Keratinocyte (primary cell): ENCODE data around the gene RUSC2. TPM values are rescaled to one million over a fixed set of nuclear protein-coding genes. Genes with fewer than 3 reads are reported as not detected.
A peak's percentile ranks its signal among the peaks of the same experiment; 100 is the strongest.
"Not testable (repeated sequence)": the region's sequence is repeated elsewhere in the genome, so short reads cannot be mapped to it uniquely, and the experiment has no call there.

ENCODE experiments used
- DNase-seq: peaks from one replicate; pipeline ENCODE4 v3.0.0-alpha.2; 2011; ENCODE audit warnings: low read depth, missing footprints, low spot score
- FAIRE-seq: peaks from 2 replicates; lab custom pipeline; 2011; peaks lifted over from hg19 to GRCh38; lab: Jason Lieb, UNC
- H2AFZ ChIP-seq: 2 replicates; pipeline ENCODE4 v1.6.0; 2012; ENCODE audit warnings: low read length, control low read depth, inconsistent platforms; ENCODE audit not compliant: control insufficient read depth
- H3K27ac ChIP-seq: 2 replicates; pipeline ENCODE4 v1.5.1; 2011; ENCODE audit warnings: low read length; ENCODE audit not compliant: control insufficient read depth, insufficient read depth
- H3K27me3 ChIP-seq: 3 replicates; pipeline ENCODE4 v1.6.0; 2011; ENCODE audit warnings: low read length; ENCODE audit not compliant: control insufficient read depth, insufficient read depth; ENCODE audit errors: extremely low read depth
- H3K36me3 ChIP-seq, 2 experiments: 2 replicates in 1 of 2; 3 replicates in 1 of 2; pipeline ENCODE4 v1.5.1; 2011; ENCODE audit warnings: low read length in 2 of 2, mild to moderate bottlenecking in 1 of 2; ENCODE audit not compliant: control insufficient read depth in 2 of 2, insufficient read depth in 2 of 2; ENCODE audit errors: extremely low read depth in 1 of 2
- H3K4me1 ChIP-seq: 3 replicates; pipeline ENCODE4 v1.5.1; 2011; ENCODE audit warnings: low read length; ENCODE audit not compliant: control insufficient read depth, insufficient read depth; ENCODE audit errors: extremely low read depth
- H3K4me2 ChIP-seq: 3 replicates; pipeline ENCODE4 v1.6.0; 2011; ENCODE audit warnings: low read depth, low read length; ENCODE audit not compliant: control insufficient read depth, insufficient read depth; ENCODE audit errors: extremely low read depth
- H3K4me3 ChIP-seq, 3 experiments: fragments of 200-600 bp in 1 of 3; sonication (generic) in 1 of 3; 2 replicates in 2 of 3; 3 replicates in 1 of 3; pipeline ENCODE4 v1.5.1; 2011 to 2016; ENCODE audit warnings: low read length in 3 of 3, mild to moderate bottlenecking in 3 of 3, control low read depth in 2 of 3, inconsistent platforms in 1 of 3, low read depth in 1 of 3, mixed read lengths in 1 of 3, mixed run types in 1 of 3, moderate library complexity in 1 of 3; ENCODE audit not compliant: control insufficient read depth in 2 of 3, insufficient read depth in 2 of 3; ENCODE audit errors: extremely low read depth in 1 of 3
- H3K79me2 ChIP-seq: 2 replicates; pipeline ENCODE4 v1.6.0; 2012; ENCODE audit warnings: low read length; ENCODE audit not compliant: control insufficient read depth, insufficient read depth
- H3K9ac ChIP-seq: 3 replicates; pipeline ENCODE4 v1.6.0; 2011; ENCODE audit warnings: low read length; ENCODE audit not compliant: control insufficient read depth, insufficient read depth; ENCODE audit errors: extremely low read depth
- H3K9me1 ChIP-seq: 3 replicates; pipeline ENCODE4 v1.6.0; 2011; ENCODE audit warnings: low read length; ENCODE audit not compliant: control insufficient read depth, insufficient read depth; ENCODE audit errors: extremely low read depth
- H3K9me3 ChIP-seq: 2 replicates; pipeline ENCODE4 v1.5.1; 2012; ENCODE audit warnings: low read depth, low read length; ENCODE audit not compliant: control insufficient read depth
- H4K20me1 ChIP-seq: 3 replicates; pipeline ENCODE4 v1.6.0; 2011; ENCODE audit warnings: low read length; ENCODE audit not compliant: control insufficient read depth, insufficient read depth; ENCODE audit errors: extremely low read depth
- CTCF ChIP-seq, 3 experiments: IDR thresholded peaks in 1 of 3; conservative IDR thresholded peaks in 1 of 3; optimal IDR thresholded peaks in 1 of 3; 2 replicates in 2 of 3; 3 replicates in 1 of 3; pipeline versions ENCODE3 to v1.5.1; 2011; ENCODE audit warnings: low read length in 3 of 3, mild to moderate bottlenecking in 3 of 3, moderate library complexity in 2 of 3, control low read depth in 1 of 3, inconsistent platforms in 1 of 3; ENCODE audit not compliant: insufficient read depth in 2 of 3; ENCODE audit errors: extremely low read depth in 1 of 3
- EZH2 ChIP-seq: IDR thresholded peaks from one replicate; pipeline ENCODE4 v1.6.1; 2012; ENCODE audit warnings: inconsistent platforms, mild to moderate bottlenecking, low read length, moderate library complexity
- dilution Hi-C: fragments of 300-500 bp; cut with MboI; formaldehyde crosslinking; loops from one replicate; pipeline ENCODE4 v1.7.0; 2020; ENCODE audit warnings: low sequenced_read_pairs; ENCODE audit not compliant: extremely low pct_ligation_motif_present
- polyA plus RNA-seq, 5 experiments: library from polyadenylated mRNA; depleted of rRNA in 3 of 5; stranded (reverse) in 3 of 5; stranded (forward) in 1 of 5; unstranded in 1 of 5; fragments of >200 nt; gene quantifications; 1 replicate in 1 of 5; 2 replicates in 3 of 5; 3 replicates in 1 of 5; pipeline versions ENCODE4 v1.2.1 to v1.2.3, GENCODE V29; 2011 to 2012; ENCODE audit warnings: missing spikeins in 2 of 5, low read depth in 1 of 5, low replicate concordance in 1 of 5

The RUSC2 gene
- polyA plus RNA-seq, 1 donor (not counting 4 experiments of a cell fraction or from before 2014, with no cell fraction given): 4.2 TPM

- H3K9me3 ChIP-seq: no peaks in the 10 kb centered on the region
- no peak overlapping the region for H2AFZ ChIP-seq
- peaks cover 0 to 3% of the 10 kb centered on the region in 2 experiments for H3K36me3 ChIP-seq
- no peak overlapping the region for H3K4me3 ChIP-seq
- no peak for DNase-seq
- peaks cover 55% of the 10 kb centered on the region for H3K4me1 ChIP-seq
- H4K20me1 ChIP-seq: no peaks in the 10 kb centered on the region
- no peaks in the 10 kb centered on the region for H3K27me3 ChIP-seq
- no peak overlapping the region for H3K9ac ChIP-seq
- peaks cover 15% of the 10 kb centered on the region for H3K79me2 ChIP-seq
- H3K9me1 ChIP-seq: no peaks in the 10 kb centered on the region
- no peak overlapping the region for H3K4me2 ChIP-seq
- dilution Hi-C loops: no loop called here
- H3K27ac ChIP-seq: no peak overlapping the region
- TF ChIP-seq CTCF (optimal IDR thresholded peaks at IDR 0.05 in 1 of 3, IDR thresholded peaks at IDR 0.05 in 1 of 3, conservative IDR thresholded peaks at IDR 0.05 in 1 of 3; ENCODE audit: extremely low read depth in 1 of 3, insufficient read depth in 2 of 3, low read length in 3 of 3) (peak; percentile 6 to 32 (median 24)), EZH2 (no peak)
- no peak for FAIRE-seq
Observed at GRCh38 chr9:35522187-35522586, 32.3 kb downstream of the RUSC2 start.

- Histone ChIP-seq H3K4me3 (no peak overlapping the region), H3K9me3 (no peaks in the 10 kb centered on the region), H2AFZ (no peak overlapping the region), H3K27me3 (no peaks in the 10 kb centered on the region), H4K20me1 (no peaks in the 10 kb centered on the region), H3K36me3 (peaks cover 0 to 3% of the 10 kb centered on the region in 2 experiments), H3K27ac (no peak overlapping the region), H3K9ac (no peak overlapping the region), H3K79me2 (peaks cover 17% of the 10 kb centered on the region), H3K4me1 (peaks cover 50% of the 10 kb centered on the region), H3K9me1 (no peaks in the 10 kb centered on the region), H3K4me2 (no peak overlapping the region)
- TF ChIP-seq CTCF (optimal IDR thresholded peaks at IDR 0.05 in 1 of 3, IDR thresholded peaks at IDR 0.05 in 1 of 3, conservative IDR thresholded peaks at IDR 0.05 in 1 of 3; ENCODE audit: extremely low read depth in 1 of 3, insufficient read depth in 2 of 3, low read length in 3 of 3) (no peak), EZH2 (no peak)
- dilution Hi-C loops: no loop called here
- no peak for DNase-seq
- no peak for FAIRE-seq
Observed at GRCh38 chr9:35522700-35523099, 32.8 kb downstream of the RUSC2 start.

GRCh38 chr9:35523556-35523955 lies 33.6 kb downstream of the RUSC2 start:
- Histone ChIP-seq H3K79me2 (peaks cover 20% of the 10 kb centered on the region), H3K4me1 (peaks cover 41% of the 10 kb centered on the region)
- dilution Hi-C loops, H3K27me3 ChIP-seq, DNase-seq, H3K9me3 ChIP-seq, H3K27ac ChIP-seq, H2AFZ ChIP-seq, H3K4me3 ChIP-seq, FAIRE-seq, H4K20me1 ChIP-seq, H3K9me1 ChIP-seq, H3K36me3 ChIP-seq, H3K4me2 ChIP-seq, H3K9ac ChIP-seq: not testable (repeated sequence)
